Measurements from ENCODE around the gene DNAH14.
A peak's percentile ranks its signal among the peaks of the same experiment; 100 is the strongest.
"Not testable (repeated sequence)": the region's sequence is repeated elsewhere in the genome, so short reads cannot be mapped to it uniquely, and the experiment has no call there.

Gene DNAH14

GRCh38 chr1:225360119-225360518 lies 430.6 kb downstream of the DNAH14 start:
- no peak for DNase-seq

- DNase-seq = no peak
Measured at GRCh38 chr1:225361176-225361575, 431.7 kb downstream of the DNAH14 start.

GRCh38 chr1:225362805-225363204 lies 433.3 kb downstream of the DNAH14 start:
- DNase-seq = no peak

- no peak for DNase-seq
Measured at GRCh38 chr1:225364439-225364838, 435.0 kb downstream of the DNAH14 start.

GRCh38 chr1:225366018-225366417 lies 436.5 kb downstream of the DNAH14 start:
- DNase-seq = no peak

- DNase-seq = no peak
Measured at GRCh38 chr1:225366552-225366951, 437.1 kb downstream of the DNAH14 start.

- no peak for DNase-seq
Measured at GRCh38 chr1:225368036-225368552, 438.6 kb downstream of the DNAH14 start.

- no peak for DNase-seq
Measured at GRCh38 chr1:225371366-225372010, 442.0 kb downstream of the DNAH14 start.

GRCh38 chr1:225373155-225373554 lies 443.7 kb downstream of the DNAH14 start:
- DNase-seq = no peak

GRCh38 chr1:225374996-225375395 lies 445.5 kb downstream of the DNAH14 start:
- DNase-seq = no peak

- DNase-seq = peak in 1 of 2 experiments; percentile 30
Measured at GRCh38 chr1:225378880-225379279, 449.4 kb downstream of the DNAH14 start.

GRCh38 chr1:225380691-225381090 lies 451.2 kb downstream of the DNAH14 start:
- DNase-seq = no peak

GRCh38 chr1:225386860-225387259 lies 457.4 kb downstream of the DNAH14 start:
- not testable (repeated sequence) for DNase-seq

- DNase-seq = no peak
Measured at GRCh38 chr1:225388372-225388771, 458.9 kb downstream of the DNAH14 start.

GRCh38 chr1:225389843-225390242 lies 460.4 kb downstream of the DNAH14 start:
- no peak for DNase-seq

GRCh38 chr1:225396357-225396756 lies 466.9 kb downstream of the DNAH14 start:
- no peak for DNase-seq

GRCh38 chr1:225400968-225401367 lies 471.5 kb downstream of the DNAH14 start:
- DNase-seq = no peak

- no peak for DNase-seq
Measured at GRCh38 chr1:225406976-225407725, 477.7 kb downstream of the DNAH14 start.

GRCh38 chr1:225407755-225408154 lies 478.3 kb downstream of the DNAH14 start:
- no peak for DNase-seq

GRCh38 chr1:225408249-225408648 lies 478.8 kb downstream of the DNAH14 start:
- no peak for DNase-seq

- DNase-seq = no peak
Measured at GRCh38 chr1:225409051-225409450, 479.6 kb downstream of the DNAH14 start.

GRCh38 chr1:225410036-225410435 lies 480.6 kb downstream of the DNAH14 start:
- no peak for DNase-seq

GRCh38 chr1:225412321-225412720 lies 482.8 kb downstream of the DNAH14 start:
- DNase-seq = no peak

- DNase-seq = no peak
Measured at GRCh38 chr1:225412803-225413351, 483.4 kb downstream of the DNAH14 start.

Measured in NCI-H526 (cell line).